Panc1 (cell line): ENCODE data around the gene ARPC2. TPM values are rescaled to one million over a fixed set of nuclear protein-coding genes. Genes with fewer than 3 reads are reported as not detected.

Source experiments
- ATAC-seq: fragments of 200-7000 bp; cut with Tn5 transposase; 2 replicates; pipeline ENCODE4 v1.9.1; 2020; ENCODE audit warnings: mild to moderate bottlenecking, moderate library complexity
- BruUV-seq: library from RNA; stranded (reverse); fragments of 400-500 nt; replicated peaks from 2 replicates; lab custom pipeline; 2021; lab: Mats Ljungman, UMichigan
- CTCF ChIA-PET: fragments of 300-600 bp; sonication (Branson Sonifier 250); formaldehyde crosslinking; loops from one replicate; lab custom pipeline; 2022; ENCODE audit warnings: antibody characterized with exemption; lab: Charles Lee
- POLR2A ChIA-PET: fragments of 300-600 bp; sonication (Branson Sonifier 250); formaldehyde crosslinking; loops from one replicate; lab custom pipeline; 2022; ENCODE audit warnings: antibody characterized with exemption; lab: Charles Lee
- DNase-seq: peaks from one replicate; pipeline ENCODE4 v3.0.0-alpha.2; 2010; ENCODE audit warnings: low read depth, low spot score
- H3K27ac ChIP-seq: 2 replicates; pipeline ENCODE4 v1.5.1; 2011; ENCODE audit warnings: mild to moderate bottlenecking, low read length, inconsistent platforms
- H3K27me3 ChIP-seq: fragments of 200-500 bp; sonication (Bioruptor generic); 2 replicates; pipeline ENCODE4 v1.6.0; 2014; ENCODE audit warnings: low read length, inconsistent platforms; ENCODE audit not compliant: control insufficient read depth, insufficient read depth
- H3K36me3 ChIP-seq: fragments of 200-500 bp; sonication (Bioruptor generic); 2 replicates; pipeline ENCODE4 v1.5.1; 2014; ENCODE audit warnings: inconsistent platforms, mild to moderate bottlenecking, low read length, moderate library complexity; ENCODE audit not compliant: control insufficient read depth, insufficient read depth
- H3K4me1 ChIP-seq: 2 replicates; pipeline ENCODE4 v1.5.1; 2011; ENCODE audit warnings: inconsistent platforms, mild to moderate bottlenecking, low read length, moderate library complexity; ENCODE audit not compliant: control insufficient read depth, insufficient read depth
- H3K4me3 ChIP-seq, 2 experiments: 2 replicates each; pipeline ENCODE4 v1.5.1; 2011 to 2012; ENCODE audit warnings: low read depth in 2 of 2, low read length in 2 of 2, mild to moderate bottlenecking in 2 of 2, inconsistent platforms in 1 of 2, moderate library complexity in 1 of 2
- H3K9me3 ChIP-seq: fragments of 200-500 bp; sonication (Bioruptor generic); 2 replicates; pipeline ENCODE4 v1.5.1; 2014; ENCODE audit warnings: low read depth, mild to moderate bottlenecking, inconsistent platforms, low read length, moderate library complexity; ENCODE audit not compliant: control insufficient read depth, insufficient read depth
- POLR2AphosphoS5 ChIP-seq: IDR thresholded peaks from 2 replicates; pipeline ENCODE4 v1.6.1; 2012; ENCODE audit warnings: mild to moderate bottlenecking, low read depth, low read length, moderate library complexity
- SIN3A ChIP-seq: IDR thresholded peaks from 2 replicates; pipeline ENCODE4 v1.6.1; 2012; ENCODE audit warnings: low read depth, mild to moderate bottlenecking, low read length, moderate library complexity, borderline replicate concordance; ENCODE audit not compliant: insufficient read depth
- TCF7L2 ChIP-seq: IDR thresholded peaks from 2 replicates; pipeline ENCODE4 v1.6.1; 2011; ENCODE audit warnings: mild to moderate bottlenecking, low read depth, low read length, inconsistent platforms
- in situ Hi-C: cut with HindIII; loops from 2 replicates; pipeline ENCODE4 v1.10.0; 2016; ENCODE audit warnings: low sequenced_read_pairs, low pct_unique_long_range_greater_than_20kb
- intact Hi-C: fragments of 100-400 bp; cut with micrococcal nuclease; formaldehyde crosslinking; loops from one replicate; pipeline ENCODE4 v1.10.0; 2022; ENCODE audit not compliant: unreplicated experiment
- total RNA-seq: library from RNA; stranded (reverse); gene quantifications from one replicate; pipeline ENCODE4 v1.2.1, GENCODE V29; 2021; ENCODE audit not compliant: unreplicated experiment
- TF ChIP-seq, protein P1 (sequence below), 2 experiments: IDR thresholded peaks; 2 replicates each; pipeline ENCODE4 v1.6.1; 2011 to 2012; ENCODE audit warnings: low read depth in 2 of 2, control low read depth in 1 of 2, low read length in 1 of 2, mild to moderate bottlenecking in 1 of 2, moderate library complexity in 1 of 2; ENCODE audit not compliant: insufficient read depth in 1 of 2

The ARPC2 gene
- total RNA-seq, 1 experiment from 2014 or later: 248 TPM

DNA sequence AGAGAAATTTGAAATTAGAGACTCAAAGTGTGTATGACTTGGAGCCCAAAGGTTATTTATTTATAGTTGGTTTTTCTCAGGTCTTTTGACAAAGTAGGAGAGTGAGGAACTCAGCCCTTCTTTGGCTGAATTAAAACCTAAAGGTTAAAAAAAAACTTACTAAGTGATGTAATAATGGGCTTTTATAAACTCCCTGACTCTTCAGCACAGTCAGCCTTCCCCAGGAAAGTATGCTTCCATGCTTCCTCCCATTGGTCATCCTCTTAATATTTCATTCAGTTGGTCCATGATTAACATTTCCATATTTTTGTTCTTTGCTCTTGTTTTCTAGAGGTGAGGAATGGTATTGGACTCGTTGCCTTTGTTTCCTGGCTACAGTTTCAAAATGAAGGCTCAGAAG lies 7.2 kb downstream of the ARPC2 start:
- Histone ChIP-seq H3K4me1 (peaks cover 20% of the 10 kb centered on the region), H3K9me3 (no peaks in the 10 kb centered on the region), H3K27me3 (no peaks in the 10 kb centered on the region), H3K27ac (no peak overlapping the region), H3K4me3 (no peak overlapping the region), H3K36me3 (peaks cover 37% of the 10 kb centered on the region)
- in situ Hi-C loops: no loop called here
- ATAC-seq (no peak), DNase-seq (no peak)
- intact Hi-C loops: no loop called here
- no TSS peak for BruUV-seq
- TF ChIP-seq SIN3A (no peak), TCF7L2 (no peak), POLR2AphosphoS5 (no peak)
- TF ChIP-seq, protein P1, sequence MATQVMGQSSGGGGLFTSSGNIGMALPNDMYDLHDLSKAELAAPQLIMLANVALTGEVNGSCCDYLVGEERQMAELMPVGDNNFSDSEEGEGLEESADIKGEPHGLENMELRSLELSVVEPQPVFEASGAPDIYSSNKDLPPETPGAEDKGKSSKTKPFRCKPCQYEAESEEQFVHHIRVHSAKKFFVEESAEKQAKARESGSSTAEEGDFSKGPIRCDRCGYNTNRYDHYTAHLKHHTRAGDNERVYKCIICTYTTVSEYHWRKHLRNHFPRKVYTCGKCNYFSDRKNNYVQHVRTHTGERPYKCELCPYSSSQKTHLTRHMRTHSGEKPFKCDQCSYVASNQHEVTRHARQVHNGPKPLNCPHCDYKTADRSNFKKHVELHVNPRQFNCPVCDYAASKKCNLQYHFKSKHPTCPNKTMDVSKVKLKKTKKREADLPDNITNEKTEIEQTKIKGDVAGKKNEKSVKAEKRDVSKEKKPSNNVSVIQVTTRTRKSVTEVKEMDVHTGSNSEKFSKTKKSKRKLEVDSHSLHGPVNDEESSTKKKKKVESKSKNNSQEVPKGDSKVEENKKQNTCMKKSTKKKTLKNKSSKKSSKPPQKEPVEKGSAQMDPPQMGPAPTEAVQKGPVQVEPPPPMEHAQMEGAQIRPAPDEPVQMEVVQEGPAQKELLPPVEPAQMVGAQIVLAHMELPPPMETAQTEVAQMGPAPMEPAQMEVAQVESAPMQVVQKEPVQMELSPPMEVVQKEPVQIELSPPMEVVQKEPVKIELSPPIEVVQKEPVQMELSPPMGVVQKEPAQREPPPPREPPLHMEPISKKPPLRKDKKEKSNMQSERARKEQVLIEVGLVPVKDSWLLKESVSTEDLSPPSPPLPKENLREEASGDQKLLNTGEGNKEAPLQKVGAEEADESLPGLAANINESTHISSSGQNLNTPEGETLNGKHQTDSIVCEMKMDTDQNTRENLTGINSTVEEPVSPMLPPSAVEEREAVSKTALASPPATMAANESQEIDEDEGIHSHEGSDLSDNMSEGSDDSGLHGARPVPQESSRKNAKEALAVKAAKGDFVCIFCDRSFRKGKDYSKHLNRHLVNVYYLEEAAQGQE (IDR thresholded peaks at IDR 0.05; ENCODE audit: insufficient read depth in 1 of 2, low read depth in 2 of 2, low read length in 1 of 2): no peak
- ChIA-PET CTCF (no interaction called here), POLR2A (no interaction called here)

DNA sequence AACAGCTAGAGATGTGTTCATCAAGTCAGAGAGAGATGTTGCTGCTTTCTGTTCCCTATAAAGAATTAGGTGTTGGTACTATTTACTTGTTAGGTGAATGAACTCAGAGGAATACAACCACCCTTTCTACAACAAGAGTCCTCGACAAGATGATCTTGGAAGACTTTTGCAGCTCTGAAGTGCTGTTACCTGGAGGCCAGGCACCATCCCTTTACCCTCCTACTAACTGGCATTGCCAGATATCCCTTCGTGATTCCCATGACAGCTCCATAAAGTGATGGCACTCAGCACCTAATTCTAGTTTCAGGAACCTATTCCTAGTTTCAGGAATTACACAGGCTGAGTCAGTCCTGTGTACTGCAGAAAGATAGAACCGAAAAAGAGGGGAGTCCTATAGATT lies 9.9 kb downstream of the ARPC2 start:
- Histone ChIP-seq H3K27me3 (no peaks in the 10 kb centered on the region), H3K4me1 (peaks cover 8% of the 10 kb centered on the region; the same call in 1 of the 2 replicates), H3K36me3 (peaks cover 41% of the 10 kb centered on the region), H3K4me3 (no peak overlapping the region), H3K27ac (no peak overlapping the region), H3K9me3 (no peaks in the 10 kb centered on the region)
- ChIA-PET CTCF (no interaction called here), POLR2A (no interaction called here)
- in situ Hi-C loops: no loop called here
- intact Hi-C loops: no loop called here
- BruUV-seq: no TSS peak
- ATAC-seq (no peak), DNase-seq (no peak)
- no peak for TF ChIP-seq POLR2AphosphoS5
- TF ChIP-seq, protein P1 (IDR thresholded peaks at IDR 0.05; ENCODE audit: insufficient read depth in 1 of 2, low read depth in 2 of 2, low read length in 1 of 2): no peak
